Upper lobe of left lung (tissue), 4 donors: Measurements from ENCODE around the gene FBXO3.

ENCODE experiments used
- CTCF ChIP-seq, 6 experiments: fragments of 450-650 bp in 4 of 6; fragments of 200-600 bp in 2 of 6; sonication (generic) in 2 of 6; IDR thresholded peaks; one replicate each; pipeline ENCODE4 v1.5.1; 2016 to 2019; ENCODE audit warnings: antibody characterized with exemption in 6 of 6
- EP300 ChIP-seq, 4 donors: sonication (generic); formaldehyde crosslinking; IDR thresholded peaks; one replicate each; pipeline ENCODE4 v1.5.1; 2017; ENCODE audit warnings: antibody characterized with exemption in 4 of 4, control low read depth in 2 of 4
- POLR2A ChIP-seq, 4 donors: fragments of 450-650 bp; IDR thresholded peaks; one replicate each; pipeline ENCODE4 v1.5.1; 2016 to 2017; ENCODE audit warnings: antibody characterized with exemption in 4 of 4, mild to moderate bottlenecking in 2 of 4
- POLR2AphosphoS5 ChIP-seq, 2 donors: sonication (generic); formaldehyde crosslinking; IDR thresholded peaks; one replicate each; pipeline ENCODE4 v1.5.1; 2017; ENCODE audit warnings: antibody characterized with exemption in 2 of 2

DNA sequence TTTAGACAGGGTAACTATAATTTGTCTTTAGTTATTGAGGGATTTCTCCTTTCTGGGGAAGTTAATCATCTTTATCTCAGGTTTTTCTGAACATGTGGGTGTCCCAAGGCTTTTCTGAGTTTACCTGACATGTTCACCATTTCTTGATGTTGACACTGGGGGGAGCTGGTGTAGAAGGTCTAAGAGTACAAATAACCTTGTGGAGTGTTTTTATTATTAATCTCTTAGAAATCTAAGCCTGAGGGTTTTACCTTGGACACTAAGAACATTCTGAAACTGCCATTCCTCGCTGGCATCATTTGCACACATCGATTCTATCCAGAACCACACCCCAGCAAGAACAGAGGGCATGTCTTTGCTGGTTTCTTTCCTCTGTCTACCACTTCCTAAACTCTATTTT, 58.1 kb downstream of the FBXO3 start:
- TF ChIP-seq CTCF (IDR thresholded peaks at IDR 0.05) (no peak), POLR2A (IDR thresholded peaks at IDR 0.05) (no peak), EP300 (IDR thresholded peaks at IDR 0.05) (no peak), POLR2AphosphoS5 (IDR thresholded peaks at IDR 0.05) (no peak)
